Tibial artery (tissue), 4 donors: ENCODE results near the gene CFAP47.
A peak's percentile ranks its signal among the peaks of the same experiment; 100 is the strongest.
"Not testable (repeated sequence)": the region's sequence is repeated elsewhere in the genome, so short reads cannot be mapped to it uniquely, and the experiment has no call there.

Experiments
- DNase-seq, 2 donors: peaks; one replicate each; pipeline ENCODE4 v3.0.0-alpha.2; 2019
- H3K27ac ChIP-seq, 2 donors: fragments of 200-600 bp; sonication (generic) in 1 of 2; 1 replicate in 1 of 2; 2 replicates in 1 of 2; pipeline ENCODE4 v1.5.1; 2018 to 2019; ENCODE audit warnings: mild to moderate bottlenecking in 1 of 2
- H3K27me3 ChIP-seq, 2 donors: fragments of 200-600 bp; sonication (generic) in 1 of 2; one replicate each; pipeline versions ENCODE4 v1.5.1 to v1.6.0; 2016 to 2019
- H3K36me3 ChIP-seq, 3 donors: fragments of 200-600 bp; sonication (generic) in 2 of 3; one replicate each; pipeline ENCODE4 v1.5.1; 2016 to 2019; ENCODE audit warnings: mild to moderate bottlenecking in 2 of 3
- H3K4me1 ChIP-seq, 4 donors: fragments of 200-600 bp; sonication (generic) in 2 of 4; 1 replicate in 3 of 4; 2 replicates in 1 of 4; pipeline ENCODE4 v1.5.1; 2016 to 2019
- H3K4me3 ChIP-seq, 2 donors: fragments of 200-600 bp; sonication (generic) in 1 of 2; 1 replicate in 1 of 2; 2 replicates in 1 of 2; pipeline ENCODE4 v1.5.1; 2018 to 2019; ENCODE audit warnings: mild to moderate bottlenecking in 2 of 2
- H3K9me3 ChIP-seq, 3 donors: fragments of 200-600 bp; sonication (generic) in 1 of 3; one replicate each; pipeline ENCODE4 v1.5.1; 2016 to 2019
- intact Hi-C: fragments of 100-400 bp; cut with DNase I; formaldehyde crosslinking; loops from one replicate; pipeline ENCODE4 v1.15.0; 2023; ENCODE audit warnings: low total_unique reads
- TF ChIP-seq, protein P1 (sequence below), 2 experiments: fragments of 200-600 bp in 1 of 2; fragments of 450-650 bp in 1 of 2; IDR thresholded peaks; one replicate each; pipeline ENCODE4 v1.5.1; 2017 to 2019; ENCODE audit warnings: antibody characterized with exemption in 2 of 2, mild to moderate bottlenecking in 1 of 2, moderate library complexity in 1 of 2

CFAP47 gene, protein sequence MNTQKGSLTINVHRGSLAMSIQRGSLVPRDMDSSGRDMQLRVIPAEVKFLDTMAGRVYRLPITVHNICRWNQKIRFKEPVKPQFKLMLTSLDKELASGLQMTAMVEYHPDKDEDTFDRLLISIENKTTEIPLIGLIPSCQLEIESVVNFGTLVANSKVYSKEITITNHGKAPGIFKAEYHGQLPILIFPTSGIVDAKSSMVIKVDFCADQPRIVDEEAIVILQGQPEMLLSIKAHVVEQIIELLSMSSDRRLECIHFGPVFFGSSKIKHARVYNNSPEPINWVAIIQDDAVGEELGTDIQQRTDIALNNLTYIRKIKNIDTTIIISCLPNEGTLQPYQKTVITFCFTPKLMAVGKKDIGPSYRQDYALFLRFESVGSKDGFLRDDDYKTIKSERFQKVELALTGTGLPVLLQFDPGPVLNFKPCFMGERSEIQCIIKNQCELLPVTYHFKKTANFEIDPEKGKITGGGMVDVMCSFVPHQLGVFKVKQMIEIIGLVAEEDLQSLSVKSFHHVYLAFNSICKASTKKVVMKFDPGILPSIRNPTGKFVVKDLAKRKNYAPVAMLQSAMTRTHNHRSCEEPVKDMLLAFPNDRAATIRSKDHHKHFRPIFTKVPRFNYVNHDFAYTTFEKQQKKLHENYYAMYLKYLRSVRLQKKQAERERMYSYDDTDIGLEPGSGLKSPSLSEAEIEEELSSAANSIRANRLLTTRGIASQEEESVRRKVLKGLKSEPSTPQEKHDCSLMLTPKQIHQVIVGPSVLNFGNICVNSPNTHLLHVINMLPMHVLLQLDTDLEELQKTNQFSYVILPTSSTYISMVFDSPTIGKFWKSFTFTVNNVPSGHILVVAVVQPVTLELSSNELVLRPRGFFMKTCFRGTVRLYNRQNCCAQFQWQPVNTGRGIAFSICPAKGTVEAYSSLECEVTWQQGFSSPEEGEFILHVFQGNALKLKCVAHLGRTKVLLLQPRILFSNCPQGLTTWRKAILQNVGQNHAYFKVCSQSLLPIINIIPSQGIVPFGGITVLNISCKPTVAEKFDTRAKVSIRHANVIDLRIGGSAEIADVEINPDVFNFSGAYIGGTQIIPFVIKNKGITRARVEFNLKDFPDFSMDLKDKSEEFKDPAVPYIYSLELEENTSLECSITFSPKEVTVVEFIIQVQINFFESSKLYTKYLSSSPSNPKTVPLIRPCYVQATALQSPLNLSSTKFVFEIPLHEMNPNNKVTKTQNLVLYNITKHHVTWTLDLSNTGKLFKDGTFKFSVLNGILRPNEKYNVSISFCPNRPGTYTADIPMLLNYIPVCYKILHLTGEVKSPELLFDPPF (N-terminal part only)

DNA sequence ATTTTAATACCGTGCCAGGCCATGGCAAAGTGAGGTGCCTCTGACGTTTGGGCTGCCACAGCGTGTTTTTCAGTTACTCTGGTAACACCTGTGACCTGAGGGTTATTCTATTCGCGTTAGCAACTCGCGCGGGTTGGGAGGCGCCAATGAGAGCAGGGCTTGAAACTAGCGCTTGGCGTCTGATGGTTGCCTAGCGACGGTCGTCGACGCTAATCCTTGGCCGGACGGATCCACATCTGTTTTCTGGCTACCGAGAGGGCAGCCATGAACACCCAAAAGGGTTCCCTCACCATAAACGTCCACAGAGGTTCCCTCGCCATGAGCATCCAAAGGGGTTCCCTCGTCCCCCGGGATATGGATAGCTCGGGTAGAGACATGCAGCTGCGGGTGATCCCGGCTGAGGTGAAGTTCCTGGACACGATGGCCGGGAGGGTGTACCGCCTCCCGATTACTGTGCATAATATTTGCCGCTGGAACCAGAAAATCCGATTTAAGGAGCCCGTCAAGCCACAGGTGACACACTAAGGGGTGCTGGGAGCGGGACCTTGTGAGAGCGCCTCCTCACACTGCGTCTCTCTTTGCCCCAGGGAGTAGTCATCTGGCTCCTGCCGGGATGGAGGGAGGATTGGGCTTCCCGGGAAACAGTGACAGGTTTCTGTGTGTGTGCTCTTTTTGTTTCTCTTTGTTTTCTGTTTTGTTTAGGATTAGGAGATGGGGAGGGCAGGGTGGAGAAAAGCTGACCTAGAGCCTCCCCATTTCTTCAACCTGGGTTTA lies at the start of gene CFAP47:
CFAP47 (plus strand) TSS at position 199 of the 774 bp plus-strand sequence; CDS start at position 265, 66 bp downstream.
- Histone ChIP-seq H3K9me3 (no peaks in the 10 kb centered on the region), H3K4me1 (no peaks in the 10 kb centered on the region), H3K36me3 (no peaks in the 10 kb centered on the region), H3K27me3 (no peaks in the 10 kb centered on the region), H3K27ac (no peak within 1 kb of the TSS), H3K4me3 (peak within 1 kb of the TSS; percentile 37 to 46)
- TF ChIP-seq, protein P1, sequence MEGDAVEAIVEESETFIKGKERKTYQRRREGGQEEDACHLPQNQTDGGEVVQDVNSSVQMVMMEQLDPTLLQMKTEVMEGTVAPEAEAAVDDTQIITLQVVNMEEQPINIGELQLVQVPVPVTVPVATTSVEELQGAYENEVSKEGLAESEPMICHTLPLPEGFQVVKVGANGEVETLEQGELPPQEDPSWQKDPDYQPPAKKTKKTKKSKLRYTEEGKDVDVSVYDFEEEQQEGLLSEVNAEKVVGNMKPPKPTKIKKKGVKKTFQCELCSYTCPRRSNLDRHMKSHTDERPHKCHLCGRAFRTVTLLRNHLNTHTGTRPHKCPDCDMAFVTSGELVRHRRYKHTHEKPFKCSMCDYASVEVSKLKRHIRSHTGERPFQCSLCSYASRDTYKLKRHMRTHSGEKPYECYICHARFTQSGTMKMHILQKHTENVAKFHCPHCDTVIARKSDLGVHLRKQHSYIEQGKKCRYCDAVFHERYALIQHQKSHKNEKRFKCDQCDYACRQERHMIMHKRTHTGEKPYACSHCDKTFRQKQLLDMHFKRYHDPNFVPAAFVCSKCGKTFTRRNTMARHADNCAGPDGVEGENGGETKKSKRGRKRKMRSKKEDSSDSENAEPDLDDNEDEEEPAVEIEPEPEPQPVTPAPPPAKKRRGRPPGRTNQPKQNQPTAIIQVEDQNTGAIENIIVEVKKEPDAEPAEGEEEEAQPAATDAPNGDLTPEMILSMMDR (IDR thresholded peaks at IDR 0.05): no peak
- intact Hi-C loops: no loop called here
- peak in 1 of 2 donors; percentile 61 for DNase-seq

DNA sequence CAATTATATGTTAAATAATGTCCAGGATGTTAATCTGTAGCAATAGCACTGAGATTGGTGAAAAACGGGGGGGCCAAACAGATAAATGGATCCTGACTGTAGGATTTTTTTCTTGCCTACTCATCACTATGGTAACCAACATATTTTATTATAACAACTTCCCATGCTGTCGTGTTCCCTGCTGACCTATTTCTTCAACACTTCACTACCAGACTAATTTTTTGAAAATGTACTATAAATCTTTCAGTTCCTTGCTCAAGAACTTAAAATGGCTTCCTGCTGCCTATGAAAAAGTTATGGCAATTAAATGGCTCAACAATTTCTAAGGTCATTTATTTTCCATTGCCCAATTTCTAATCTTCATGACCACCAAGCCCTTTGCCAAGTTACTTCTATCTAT lies 38.9 kb upstream of the CFAP47 start:
- Histone ChIP-seq H3K27ac (no peak overlapping the region), H3K4me3 (no peak overlapping the region), H3K36me3 (no peaks in the 10 kb centered on the region), H3K4me1 (no peaks in the 10 kb centered on the region), H3K27me3 (no peaks in the 10 kb centered on the region), H3K9me3 (no peaks in the 10 kb centered on the region)
- DNase-seq: no peak
- intact Hi-C loops: no loop called here
- TF ChIP-seq, protein P1 (IDR thresholded peaks at IDR 0.05): no peak

GRCh38 chrX:35886135-35886534 lies 33.4 kb upstream of the CFAP47 start:
- intact Hi-C loops: no loop called here
- Histone ChIP-seq H3K4me1 (no peaks in the 10 kb centered on the region), H3K27ac (no peak overlapping the region), H3K27me3 (no peaks in the 10 kb centered on the region), H3K9me3 (no peaks in the 10 kb centered on the region), H3K36me3 (no peaks in the 10 kb centered on the region), H3K4me3 (no peak overlapping the region)
- no peak for DNase-seq
- TF ChIP-seq, protein P1 (IDR thresholded peaks at IDR 0.05): no peak

GRCh38 chrX:35890699-35891098 lies 28.8 kb upstream of the CFAP47 start:
- no peak overlapping the region for H3K27ac ChIP-seq
- no peaks in the 10 kb centered on the region for H3K36me3 ChIP-seq
- no peaks in the 10 kb centered on the region for H3K9me3 ChIP-seq
- TF ChIP-seq, protein P1 (IDR thresholded peaks at IDR 0.05): peak; percentile 27 to 56
- no peak overlapping the region for H3K4me3 ChIP-seq
- intact Hi-C loops: no loop called here
- H3K27me3 ChIP-seq: no peaks in the 10 kb centered on the region
- H3K4me1 ChIP-seq: no peaks in the 10 kb centered on the region
- peak; percentile 19 to 59 for DNase-seq

GRCh38 chrX:35986816-35987215 lies 67.3 kb downstream of the CFAP47 start:
- not testable (repeated sequence) for DNase-seq

More at GRCh38 chrX:35986816-35987215, 67.3 kb downstream of the CFAP47 start:
- H3K4me3 ChIP-seq, H3K9me3 ChIP-seq, H3K27ac ChIP-seq, H3K36me3 ChIP-seq, intact Hi-C loops, H3K4me1 ChIP-seq, H3K27me3 ChIP-seq: not testable (repeated sequence)
